Neural progenitor cell (in vitro differentiated cells): ENCODE measurements around the gene AP5Z1. TPM values are rescaled to one million over a fixed set of nuclear protein-coding genes. Genes with fewer than 3 reads are reported as not detected.
A peak's percentile ranks its signal among the peaks of the same experiment; 100 is the strongest.

Source experiments
- DNase-seq: peaks from one replicate; pipeline ENCODE4 v3.0.0-alpha.2; 2016; ENCODE audit warnings: low spot score
- H2AFZ ChIP-seq: fragments of 200-600 bp; sonication (generic); replicated peaks from 2 replicates; pipeline ENCODE4 v1.6.1; 2016; ENCODE audit warnings: antibody characterized with exemption
- H3F3A ChIP-seq: fragments of 200-600 bp; sonication (generic); 2 replicates; pipeline ENCODE4 v1.6.1; 2016; ENCODE audit warnings: antibody characterized with exemption, low read depth
- H3K27ac ChIP-seq: fragments of 200-600 bp; sonication (generic); 2 replicates; pipeline ENCODE4 v1.5.1; 2016; ENCODE audit warnings: mild to moderate bottlenecking
- H3K27me3 ChIP-seq: fragments of 200-600 bp; sonication (generic); 2 replicates; pipeline ENCODE4 v1.6.1; 2016; ENCODE audit warnings: mild to moderate bottlenecking, moderate library complexity
- H3K36me3 ChIP-seq: fragments of 200-600 bp; sonication (generic); 2 replicates; pipeline ENCODE4 v1.5.1; 2016
- H3K4me1 ChIP-seq: fragments of 200-600 bp; sonication (generic); 2 replicates; pipeline ENCODE4 v1.6.1; 2016; ENCODE audit warnings: mixed run types
- H3K4me2 ChIP-seq: fragments of 200-600 bp; sonication (generic); 2 replicates; pipeline ENCODE4 v1.6.1; 2016
- H3K4me3 ChIP-seq: fragments of 200-600 bp; sonication (generic); 2 replicates; pipeline ENCODE4 v1.5.1; 2016
- H3K79me2 ChIP-seq: fragments of 200-600 bp; sonication (generic); 2 replicates; pipeline ENCODE4 v1.6.1; 2016; ENCODE audit warnings: low read depth
- H3K9ac ChIP-seq: fragments of 200-600 bp; sonication (generic); 2 replicates; pipeline ENCODE4 v1.6.1; 2016
- H3K9me3 ChIP-seq: fragments of 200-600 bp; sonication (generic); 2 replicates; pipeline ENCODE4 v1.5.1; 2016; ENCODE audit warnings: low read depth
- H4K20me1 ChIP-seq: fragments of 200-600 bp; sonication (generic); 2 replicates; pipeline ENCODE4 v1.6.1; 2016; ENCODE audit warnings: low read depth
- H3K27ac Mint-ChIP-seq: 3 replicates; pipeline ENCODE4 v1.8.0; 2021; ENCODE audit warnings: mixed read lengths
- H3K27me3 Mint-ChIP-seq: 2 replicates; pipeline ENCODE4 v1.8.0; 2022; ENCODE audit warnings: low read depth, mild to moderate bottlenecking, inconsistent platforms, moderate library complexity, mixed read lengths; ENCODE audit not compliant: insufficient read depth
- H3K36me3 Mint-ChIP-seq: 3 replicates; pipeline ENCODE4 v1.8.0; 2021; ENCODE audit warnings: mixed read lengths
- H3K4me1 Mint-ChIP-seq: 3 replicates; pipeline ENCODE4 v1.8.0; 2021; ENCODE audit warnings: mixed read lengths
- H3K4me3 Mint-ChIP-seq: 3 replicates; pipeline ENCODE4 v1.8.0; 2021; ENCODE audit warnings: mild to moderate bottlenecking, moderate library complexity, mixed read lengths
- H3K9me3 Mint-ChIP-seq: 3 replicates; pipeline ENCODE4 v1.8.0; 2020; ENCODE audit warnings: mixed read lengths
- EZH2 ChIP-seq: fragments of 200-600 bp; sonication (generic); IDR thresholded peaks from 2 replicates; pipeline ENCODE4 v1.6.1; 2017; ENCODE audit warnings: antibody characterized with exemption, mild to moderate bottlenecking, moderate library complexity
- EZH2phosphoT487 ChIP-seq: fragments of 200-600 bp; sonication (generic); IDR thresholded peaks from 2 replicates; pipeline ENCODE4 v1.6.1; 2017; ENCODE audit warnings: antibody characterized with exemption
- total RNA-seq: library from RNA; depleted of rRNA; stranded (reverse); fragments of >200 nt; gene quantifications from 2 replicates; pipeline ENCODE4 v1.2.3, GENCODE V29; 2015; ENCODE audit warnings: low replicate concordance
- TF ChIP-seq, protein P1 (sequence below): fragments of 200-600 bp; sonication (generic); IDR thresholded peaks from 2 replicates; pipeline ENCODE4 v1.5.1; 2017; ENCODE audit warnings: antibody characterized with exemption, mild to moderate bottlenecking

The AP5Z1 gene
- total RNA-seq, 1 donor from 2014 or later: 8.3 TPM

DNA sequence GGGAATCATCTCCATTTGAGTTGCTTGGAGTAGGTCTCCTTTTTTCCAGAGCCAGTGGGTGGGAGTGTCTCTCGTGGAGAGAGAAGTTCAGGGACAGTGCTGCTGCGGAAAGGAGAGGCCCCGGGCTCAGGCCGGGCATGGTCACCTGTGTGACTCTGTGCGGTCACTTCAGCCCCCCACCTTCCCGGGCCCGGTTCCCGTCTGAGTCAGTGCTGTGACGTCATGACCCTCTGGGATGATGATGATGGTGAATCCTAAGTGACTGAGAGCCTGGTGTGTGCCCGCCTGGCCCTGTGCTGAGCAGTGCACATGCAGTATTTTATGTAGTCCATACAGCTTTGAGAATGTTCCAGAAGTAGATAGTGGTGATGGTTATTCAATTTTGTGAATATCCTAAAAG is 32.6 kb upstream of the AP5Z1 start:
- Histone ChIP-seq H4K20me1 (peaks cover 21% of the 10 kb centered on the region), H2AFZ (no peak overlapping the region), H3K27ac (no peak overlapping the region), H3K79me2 (peaks cover 18% of the 10 kb centered on the region), H3K36me3 (no peaks in the 10 kb centered on the region), H3K27me3 (no peaks in the 10 kb centered on the region), H3K9ac (no peak overlapping the region), H3F3A (peaks cover 49% of the 10 kb centered on the region), H3K9me3 (no peaks in the 10 kb centered on the region), H3K4me3 (no peak overlapping the region), H3K4me2 (no peak overlapping the region), H3K4me1 (peaks cover 35% of the 10 kb centered on the region)
- Mint-ChIP-seq H3K27ac (peak overlapping the region; percentile 42), H3K4me3 (no peak overlapping the region), H3K36me3 (peaks cover 18% of the 10 kb centered on the region), H3K9me3 (no peaks in the 10 kb centered on the region), H3K4me1 (peaks cover 68% of the 10 kb centered on the region), H3K27me3 (peaks cover 9% of the 10 kb centered on the region)
- TF ChIP-seq EZH2phosphoT487: no peak
- TF ChIP-seq EZH2: no peak
- TF ChIP-seq, protein P1, sequence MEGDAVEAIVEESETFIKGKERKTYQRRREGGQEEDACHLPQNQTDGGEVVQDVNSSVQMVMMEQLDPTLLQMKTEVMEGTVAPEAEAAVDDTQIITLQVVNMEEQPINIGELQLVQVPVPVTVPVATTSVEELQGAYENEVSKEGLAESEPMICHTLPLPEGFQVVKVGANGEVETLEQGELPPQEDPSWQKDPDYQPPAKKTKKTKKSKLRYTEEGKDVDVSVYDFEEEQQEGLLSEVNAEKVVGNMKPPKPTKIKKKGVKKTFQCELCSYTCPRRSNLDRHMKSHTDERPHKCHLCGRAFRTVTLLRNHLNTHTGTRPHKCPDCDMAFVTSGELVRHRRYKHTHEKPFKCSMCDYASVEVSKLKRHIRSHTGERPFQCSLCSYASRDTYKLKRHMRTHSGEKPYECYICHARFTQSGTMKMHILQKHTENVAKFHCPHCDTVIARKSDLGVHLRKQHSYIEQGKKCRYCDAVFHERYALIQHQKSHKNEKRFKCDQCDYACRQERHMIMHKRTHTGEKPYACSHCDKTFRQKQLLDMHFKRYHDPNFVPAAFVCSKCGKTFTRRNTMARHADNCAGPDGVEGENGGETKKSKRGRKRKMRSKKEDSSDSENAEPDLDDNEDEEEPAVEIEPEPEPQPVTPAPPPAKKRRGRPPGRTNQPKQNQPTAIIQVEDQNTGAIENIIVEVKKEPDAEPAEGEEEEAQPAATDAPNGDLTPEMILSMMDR: no peak
- no peak for DNase-seq

DNA sequence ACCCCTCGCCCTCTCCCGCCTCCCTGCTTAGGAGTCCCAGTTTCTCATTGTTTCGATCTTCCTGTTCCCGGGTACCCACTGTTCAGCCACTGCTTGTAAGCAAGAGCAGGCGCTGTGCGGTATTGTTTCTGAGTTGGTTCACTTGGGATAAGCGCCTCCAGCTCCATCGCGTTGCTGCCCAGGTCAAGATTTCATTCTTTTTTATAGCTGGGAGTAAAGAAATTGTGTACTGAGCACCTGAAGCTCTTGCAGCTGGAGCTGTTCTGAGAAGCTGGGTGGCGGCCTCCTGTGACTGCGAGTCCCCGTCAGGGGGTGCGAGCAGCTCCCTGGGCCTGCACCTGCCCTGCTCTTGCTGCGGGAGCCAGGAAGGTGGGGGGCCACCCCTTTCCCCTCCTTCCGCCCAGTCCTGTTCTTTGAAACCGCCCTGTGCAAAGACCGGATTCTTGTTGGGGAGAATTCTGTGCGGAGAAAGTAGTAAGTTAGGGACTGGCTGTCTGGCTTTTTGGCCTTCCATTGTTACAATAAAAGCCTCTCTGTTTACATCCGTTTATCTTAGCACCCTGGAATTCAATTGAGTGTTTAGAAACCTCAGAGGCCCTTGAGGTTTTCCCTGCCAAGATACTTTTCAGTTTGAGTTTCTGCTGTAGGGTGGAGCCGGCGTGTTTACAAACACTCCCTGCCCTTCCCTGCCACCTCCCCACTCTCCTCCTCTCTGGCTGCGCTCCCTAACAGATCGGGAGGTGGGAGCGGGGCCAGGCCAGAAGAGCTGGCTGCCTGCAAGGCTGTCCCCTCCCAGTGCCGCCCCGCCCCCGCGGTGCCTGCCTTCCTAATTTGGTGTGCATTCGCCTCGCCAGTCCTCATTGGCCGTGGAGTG is 30.8 kb upstream of the AP5Z1 start:
- peaks cover 22% of the 10 kb centered on the region for H3K79me2 ChIP-seq
- peak overlapping the region; percentile 76 for H3K4me2 ChIP-seq
- TF ChIP-seq EZH2phosphoT487 (no peak), EZH2 (no peak)
- TF ChIP-seq, protein P1: peak; percentile 2
- H3K9me3 ChIP-seq: no peaks in the 10 kb centered on the region
- H3K27me3 Mint-ChIP-seq: peaks cover 9% of the 10 kb centered on the region
- H3K27ac ChIP-seq: peak overlapping the region; percentile 94
- peaks cover 3% of the 10 kb centered on the region for H4K20me1 ChIP-seq
- H2AFZ ChIP-seq: no peak overlapping the region
- H3K4me1 ChIP-seq: peaks cover 20% of the 10 kb centered on the region
- H3K4me3 ChIP-seq: peak overlapping the region; percentile 41
- peak overlapping the region; percentile 79 for H3K4me3 Mint-ChIP-seq
- peaks cover 60% of the 10 kb centered on the region for H3K4me1 Mint-ChIP-seq
- no peaks in the 10 kb centered on the region for H3K36me3 ChIP-seq
- no peaks in the 10 kb centered on the region for H3K27me3 ChIP-seq
- H3K36me3 Mint-ChIP-seq: peaks cover 28% of the 10 kb centered on the region
- peaks cover 32% of the 10 kb centered on the region for H3F3A ChIP-seq
- H3K27ac Mint-ChIP-seq: peak overlapping the region; percentile 98
- H3K9ac ChIP-seq: no peak overlapping the region
- peak; percentile 96 for DNase-seq
- no peaks in the 10 kb centered on the region for H3K9me3 Mint-ChIP-seq

DNA sequence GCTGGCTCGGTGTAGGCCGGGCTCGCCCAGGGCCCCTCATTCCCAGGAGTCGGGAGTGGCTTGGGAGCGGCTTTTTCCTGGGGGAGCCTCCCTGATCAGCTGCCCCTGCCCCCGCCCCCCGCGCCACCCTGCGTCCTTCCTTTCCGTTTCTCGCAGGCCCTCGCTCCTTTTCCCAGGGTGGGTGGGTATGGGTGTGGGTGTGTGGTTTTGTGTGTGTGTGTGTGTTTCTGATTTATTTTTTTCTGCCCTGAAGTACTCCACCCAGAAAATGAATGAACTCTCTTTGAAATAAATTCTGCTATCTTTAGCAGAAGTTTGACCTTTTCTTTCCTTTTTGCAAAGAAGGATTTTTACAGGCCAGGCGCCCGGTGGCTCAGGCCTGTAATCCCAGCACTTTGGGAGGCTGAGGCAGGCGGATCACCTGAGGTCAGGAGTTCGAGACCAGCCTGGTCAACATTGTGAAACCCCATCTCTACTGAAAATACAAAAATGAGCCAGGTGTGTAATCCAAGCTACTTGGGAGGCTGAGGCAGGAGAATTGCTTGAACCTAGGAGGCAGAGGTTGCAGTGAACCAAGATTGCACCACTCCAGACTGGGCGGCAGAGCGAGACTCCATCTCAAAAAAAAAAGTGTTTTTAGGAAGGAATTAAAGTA is 30.0 kb upstream of the AP5Z1 start:
- DNase-seq: no peak
- Mint-ChIP-seq H3K4me3 (peak overlapping the region; percentile 74), H3K9me3 (no peaks in the 10 kb centered on the region), H3K27ac (peak overlapping the region; percentile 98), H3K36me3 (peaks cover 28% of the 10 kb centered on the region), H3K27me3 (peaks cover 9% of the 10 kb centered on the region), H3K4me1 (peaks cover 57% of the 10 kb centered on the region)
- Histone ChIP-seq H3K27me3 (no peaks in the 10 kb centered on the region), H3F3A (peaks cover 32% of the 10 kb centered on the region), H3K79me2 (peaks cover 22% of the 10 kb centered on the region), H4K20me1 (no peaks in the 10 kb centered on the region), H3K9ac (no peak overlapping the region), H3K36me3 (no peaks in the 10 kb centered on the region), H3K9me3 (no peaks in the 10 kb centered on the region), H3K4me3 (peak overlapping the region; percentile 41), H3K27ac (peak overlapping the region; percentile 94), H2AFZ (no peak overlapping the region), H3K4me1 (peaks cover 20% of the 10 kb centered on the region), H3K4me2 (peak overlapping the region; percentile 76)
- TF ChIP-seq, protein P1: no peak
- TF ChIP-seq EZH2: no peak
- no peak for TF ChIP-seq EZH2phosphoT487
